Testis (tissue), 2 donors: Measurements from ENCODE around the gene TBC1D5.

Source experiments
- CTCF ChIP-seq, 3 experiments: fragments of 450-650 bp in 2 of 3; fragments of 200-600 bp in 1 of 3; sonication (generic) in 1 of 3; IDR thresholded peaks; one replicate each; pipeline ENCODE4 v1.5.1; 2016 to 2019; ENCODE audit warnings: antibody characterized with exemption in 3 of 3, mild to moderate bottlenecking in 2 of 3, moderate library complexity in 1 of 3
- POLR2A ChIP-seq: fragments of 450-650 bp; IDR thresholded peaks from one replicate; pipeline ENCODE4 v1.6.1; 2017; ENCODE audit warnings: antibody characterized with exemption, mild to moderate bottlenecking, moderate library complexity

GRCh38 chr3:17581421-17582080, 160.9 kb downstream of the TBC1D5 start:
- TF ChIP-seq POLR2A (no peak), CTCF (IDR thresholded peaks at IDR 0.05) (no peak)
